K562 (cell line): Measurements from ENCODE around the gene SNX30. TPM values are rescaled to one million over a fixed set of nuclear protein-coding genes. Genes with fewer than 3 reads are reported as not detected.

Experiments
- ATAC-seq: fragments of 200-7000 bp; cut with Tn5 transposase; 3 replicates; pipeline ENCODE4 v1.9.1; 2020; ENCODE audit warnings: moderate library complexity
- BruUV-seq: library from RNA; stranded (reverse); fragments of 400-500 nt; replicated peaks from 2 replicates; lab custom pipeline; 2021; lab: Mats Ljungman, UMichigan
- CTCF ChIA-PET: fragments of 300-600 bp; formaldehyde crosslinking; extraction: SDS; loops from one replicate; lab custom pipeline; 2021; ENCODE audit warnings: low intra/inter-chr PET ratio; lab: Yijun Ruan, JAX
- POLR2A ChIA-PET: fragments of 300-600, 350-650 bp; sonication (Branson Sonifier 250); formaldehyde crosslinking; extraction: SDS; loops from one replicate; lab custom pipeline; 2021; ENCODE audit warnings: antibody characterized with exemption, inconsistent platforms; lab: Yijun Ruan, JAX
- DNase-seq, 4 experiments: peaks; one replicate each; pipeline versions ENCODE4 v3.0.0 to v3.0.0-alpha.2; 2011 to 2018; ENCODE audit warnings: low spot score in 3 of 4, mixed read lengths in 3 of 4; ENCODE audit errors: extremely low read depth in 1 of 4
- FAIRE-seq: peaks from 2 replicates; lab custom pipeline; 2011; peaks lifted over from hg19 to GRCh38; lab: Jason Lieb, UNC
- H2AFZ ChIP-seq: 2 replicates; pipeline ENCODE4 v1.6.0; 2011; ENCODE audit warnings: low read depth, low read length, control low read depth, inconsistent platforms
- H3K27ac ChIP-seq: fragments of 200-600 bp; 3 replicates; pipeline ENCODE4 v1.8.0; 2011; ENCODE audit warnings: low read depth, mild to moderate bottlenecking, control low read depth, inconsistent platforms, low read length, moderate library complexity, mixed read lengths; ENCODE audit errors: extremely low read depth
- H3K27me3 ChIP-seq, 2 experiments: fragments of 300-600 bp in 1 of 2; 2 replicates in 1 of 2; 3 replicates in 1 of 2; pipeline versions ENCODE4 v1.6.0 to v1.8.0; 2011; ENCODE audit warnings: inconsistent platforms in 2 of 2, low read length in 2 of 2, mild to moderate bottlenecking in 1 of 2, mixed read lengths in 1 of 2, moderate library complexity in 1 of 2; ENCODE audit not compliant: control insufficient read depth in 2 of 2, insufficient read depth in 2 of 2
- H3K36me3 ChIP-seq: fragments of 300-600 bp; 3 replicates; pipeline ENCODE4 v1.8.0; 2011; ENCODE audit warnings: mild to moderate bottlenecking, low read length, inconsistent platforms; ENCODE audit not compliant: control insufficient read depth, insufficient read depth
- H3K4me1 ChIP-seq, 2 experiments: fragments of 200-600 bp in 1 of 2; replicated peaks in 1 of 2; 2 replicates in 1 of 2; 3 replicates in 1 of 2; pipeline versions ENCODE4 v1.5.1 to v1.8.0; 2011; ENCODE audit warnings: inconsistent platforms in 2 of 2, low read length in 2 of 2, mild to moderate bottlenecking in 1 of 2, mixed read lengths in 1 of 2, moderate library complexity in 1 of 2; ENCODE audit not compliant: control insufficient read depth in 2 of 2, insufficient read depth in 2 of 2
- H3K4me2 ChIP-seq: 2 replicates; pipeline ENCODE4 v1.6.1; 2011; ENCODE audit warnings: low read length, control low read depth, inconsistent platforms, mixed read lengths; ENCODE audit not compliant: insufficient read depth
- H3K4me3 ChIP-seq: fragments of 200-600 bp; sonication (generic), shearing (Covaris generic); 2 replicates; pipeline ENCODE4 v1.5.1; 2016; ENCODE audit warnings: control low read depth, inconsistent platforms
- H3K79me2 ChIP-seq: fragments of 200-600 bp; 3 replicates; pipeline ENCODE4 v1.8.0; 2011; ENCODE audit warnings: low read length, inconsistent platforms; ENCODE audit not compliant: control insufficient read depth, insufficient read depth
- H3K9ac ChIP-seq, 2 experiments: 2 replicates each; pipeline versions ENCODE4 v1.6.0 to v1.6.1; 2011; ENCODE audit warnings: low read depth in 2 of 2, low read length in 2 of 2, control low read depth in 1 of 2, inconsistent platforms in 1 of 2, mild to moderate bottlenecking in 1 of 2, mixed read lengths in 1 of 2; ENCODE audit not compliant: insufficient read depth in 1 of 2
- H3K9me1 ChIP-seq: one replicate; pipeline ENCODE4 v1.6.0; 2011; ENCODE audit warnings: inconsistent platforms, mild to moderate bottlenecking, low read length, moderate library complexity; ENCODE audit not compliant: control insufficient read depth, insufficient read depth
- H3K9me3 ChIP-seq: replicated peaks from 2 replicates; pipeline ENCODE4 v1.5.1; 2011; ENCODE audit warnings: low read depth, low read length, inconsistent platforms; ENCODE audit not compliant: control insufficient read depth, insufficient read depth
- H4K20me1 ChIP-seq: replicated peaks from 2 replicates; pipeline ENCODE4 v1.6.1; 2011; ENCODE audit warnings: low read length, inconsistent platforms, mixed read lengths; ENCODE audit not compliant: control insufficient read depth, insufficient read depth
- ASH1L ChIP-seq: fragments of 450-650 bp; IDR thresholded peaks from 2 replicates; pipeline ENCODE4 v1.6.1; 2018; ENCODE audit warnings: borderline replicate concordance, mild to moderate bottlenecking, low read depth; ENCODE audit not compliant: partially characterized antibody
- CTBP1 ChIP-seq: fragments of 450-650 bp; IDR thresholded peaks from 2 replicates; pipeline ENCODE4 v1.6.1; 2016; ENCODE audit warnings: borderline replicate concordance
- KDM1A ChIP-seq, 2 experiments: fragments of 450-650 bp; IDR thresholded peaks; 2 replicates each; pipeline ENCODE4 v1.6.1; 2016; ENCODE audit warnings: mild to moderate bottlenecking in 2 of 2
- MITF ChIP-seq: IDR thresholded peaks from 2 replicates; pipeline ENCODE4 v1.6.1; 2014; ENCODE audit warnings: antibody characterized with exemption
- MXI1 ChIP-seq: IDR thresholded peaks from 2 replicates; pipeline ENCODE4 v1.6.1; 2011; ENCODE audit warnings: low read depth, mild to moderate bottlenecking, improper control_type of control experiment, low read length
- NFIC ChIP-seq: fragments of 450-650 bp; IDR thresholded peaks from 2 replicates; pipeline ENCODE4 v1.6.1; 2017; ENCODE audit warnings: mild to moderate bottlenecking, inconsistent platforms
- RCOR1 ChIP-seq, 2 experiments: IDR thresholded peaks; 2 replicates each; pipeline ENCODE4 v1.6.1; 2012; ENCODE audit warnings: low read depth in 2 of 2, low read length in 2 of 2, borderline replicate concordance in 1 of 2, improper control_type of control experiment in 1 of 2
- SPI1 ChIP-seq: IDR thresholded peaks from 2 replicates; pipeline ENCODE4 v1.6.1; 2011; ENCODE audit warnings: low read depth, low read length, control low read depth, borderline replicate concordance
- TFE3 ChIP-seq: fragments of 450-650 bp; formaldehyde crosslinking; IDR thresholded peaks from 2 replicates; pipeline ENCODE4 v1.4.0; 2020; ENCODE audit warnings: mild to moderate bottlenecking, mixed read lengths
- WGBS: fragments of 100-300 bp; shearing (Covaris generic); methylation state at CpG from one replicate; pipeline ENCODE4 v1.1.6; 2016; ENCODE audit warnings: low coverage, mixed read lengths; ENCODE audit not compliant: insufficient coverage; ENCODE audit errors: missing lambda C conversion rate; 5-methylcytosine and 5-hydroxymethylcytosine counted together
- in situ Hi-C: fragments of 300-500 bp; cut with MboI; formaldehyde crosslinking; loops from 4 replicates; pipeline ENCODE4 v1.15.0; 2018; ENCODE audit warnings: inconsistent platforms, mixed read lengths
- intact Hi-C: fragments of 100-400 bp; cut with micrococcal nuclease; formaldehyde crosslinking; loops from 2 replicates; pipeline ENCODE4 v1.14.2; 2022
- polyA plus RNA-seq, 8 experiments: library from polyadenylated mRNA; depleted of rRNA in 4 of 8; stranded (reverse) in 5 of 8; unstranded in 3 of 8; fragments of >200 nt; fragmentation: Nextera tagmentation in 2 of 8; fragmentation: Illumina TruSeq in 1 of 8; extraction: Ambion mirVana in 2 of 8; extraction: Trizol in 1 of 8; gene quantifications; 2 replicates each; pipeline versions ENCODE4 v1.2.1 to v1.2.3, GENCODE V29; 2011 to 2014; ENCODE audit warnings: inconsistent platforms in 1 of 8, missing spikeins in 1 of 8
- total RNA-seq, 7 experiments: library from RNA; depleted of rRNA in 6 of 7; stranded (reverse); fragments of >200 nt in 6 of 7; fragmentation: Illumina TruSeq in 2 of 7; extraction: Trizol in 2 of 7; gene quantifications; 2 replicates each; pipeline versions ENCODE4 v1.2.1 to v1.2.3, GENCODE V29; 2011 to 2021; ENCODE audit warnings: low replicate concordance in 1 of 7

Gene SNX30
- total and polyA plus RNA-seq, 9 of the 15 experiments (the other 6 are each of a cell fraction or from before 2014, with no cell fraction given), result 0.76 to 5.9 (median 3.3) TPM

- Histone ChIP-seq H2AFZ (no peak overlapping the region), H3K27me3 (no peaks in the 10 kb centered on the region), H3K4me3 (no peak overlapping the region), H3K9ac (0 out of 4 replicates have a peak overlapping the region, but pooled peaks of 1 of the 2 experiments have one; percentile 1), H3K36me3 (no peaks in the 10 kb centered on the region), H3K4me2 (no peak overlapping the region), H3K79me2 (no peaks in the 10 kb centered on the region), H4K20me1 (no peaks in the 10 kb centered on the region), H3K27ac (no peak overlapping the region), H3K4me1 (peaks cover 0 to 5% of the 10 kb centered on the region in 2 experiments; a peak in 2 of 5 replicates), H3K9me1 (no peaks in the 10 kb centered on the region)
- in situ Hi-C loops, result no loop called here
- WGBS, result 46% methylated on average over 13 of the region's 13 CpGs
- FAIRE-seq (no peak), ATAC-seq (peak; percentile 50)
- CTCF ChIA-PET, result no interaction called here
- POLR2A ChIA-PET, result no interaction called here
- TF ChIP-seq CTBP1, result peak; percentile 13; the same call in 1 of the 2 replicates
- TF ChIP-seq MXI1, result no peak
- TF ChIP-seq KDM1A (IDR thresholded peaks at IDR 0.05), result no peak
- no peak for TF ChIP-seq ASH1L
- TF ChIP-seq NFIC, result peak; percentile 51; the same call in 1 of the 2 replicates
- peak in 1 of 2 experiments; percentile 49; a peak in 1 of 4 replicates for TF ChIP-seq RCOR1 (IDR thresholded peaks at IDR 0.05; ENCODE audit: borderline replicate concordance in 1 of 2, low read depth in 2 of 2, low read length in 2 of 2)
- TF ChIP-seq MITF, result no peak
- no peak for TF ChIP-seq TFE3 (CRISPR knock-in tag)
- TF ChIP-seq SPI1, result peak; percentile 38; the same call in 1 of the 2 replicates
- TF ChIP-seq, all 486 proteins: peak for 4
- DNase-seq, result peak in 1 of 4 experiments; percentile 33
- BruUV-seq, result no TSS peak
- no peaks in the 10 kb centered on the region for H3K9me3 ChIP-seq
- intact Hi-C loops, result no loop called here
Measured at GRCh38 chr9:112848316-112849151, 98.0 kb downstream of the SNX30 start.
